GM21390 (cell line): ENCODE measurements around the gene MVK.

Experiments used
- ATAC-seq: cut with Tn5 transposase; IDR thresholded peaks from one replicate; pipeline ENCODE4 v1.9.1; 2021; ENCODE audit not compliant: unreplicated experiment

Gene MVK

DNA sequence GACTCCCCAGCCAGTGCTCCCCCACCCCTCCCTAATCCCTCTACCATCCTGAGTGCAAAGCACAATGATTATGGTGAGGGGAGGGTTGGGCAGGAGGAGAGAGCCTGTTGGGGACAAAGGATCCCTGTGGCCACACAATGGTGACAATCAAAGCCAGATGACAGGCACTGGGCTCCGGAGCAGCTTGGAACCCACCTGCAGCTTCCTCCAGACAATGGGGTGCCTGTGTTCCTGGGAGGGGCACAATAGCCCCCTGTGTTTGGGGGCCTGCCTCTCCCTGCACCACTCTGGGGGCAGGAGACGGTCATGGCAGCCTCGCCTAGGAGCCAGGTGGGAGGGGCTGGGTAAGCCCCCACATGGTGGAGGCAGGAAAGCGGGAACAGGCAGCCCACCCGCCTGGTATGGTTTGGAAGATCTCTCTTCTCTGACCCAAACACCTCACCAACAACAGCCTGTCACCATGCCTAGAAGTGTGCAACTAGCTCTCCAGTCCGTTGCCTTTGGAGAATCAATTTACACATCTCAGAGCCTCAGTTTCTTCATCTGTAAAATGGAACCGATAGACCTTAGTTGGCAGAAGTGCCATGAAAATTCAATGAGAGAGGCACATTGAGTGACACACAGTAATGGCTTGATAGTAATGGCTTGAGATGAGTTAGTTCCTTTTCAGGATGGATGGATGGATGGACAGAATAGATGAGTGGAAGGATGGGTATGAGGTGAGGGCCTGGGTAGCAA, 53.0 kb downstream of the MVK start:
- ATAC-seq, result no peak

DNA sequence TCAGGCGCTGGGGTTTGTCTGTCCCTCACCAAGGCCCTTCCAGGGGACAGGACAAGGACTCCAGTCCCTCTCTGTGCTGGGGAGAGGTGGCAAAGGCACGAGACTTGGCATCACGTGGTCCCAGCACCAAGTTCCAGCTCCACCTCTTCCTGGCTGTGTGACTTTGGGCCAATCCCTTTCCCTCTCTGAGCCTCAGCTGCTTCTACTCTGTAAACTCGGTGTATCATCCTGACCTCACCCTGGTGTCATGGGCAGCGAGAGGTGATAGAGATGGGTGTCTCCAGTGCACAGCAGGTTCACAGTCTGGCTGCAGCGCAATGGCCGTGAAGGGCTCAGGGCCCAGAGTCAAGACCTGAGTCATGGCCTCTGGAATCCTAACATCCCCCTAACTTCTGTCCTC, 54.0 kb downstream of the MVK start:
- no peak for ATAC-seq

DNA sequence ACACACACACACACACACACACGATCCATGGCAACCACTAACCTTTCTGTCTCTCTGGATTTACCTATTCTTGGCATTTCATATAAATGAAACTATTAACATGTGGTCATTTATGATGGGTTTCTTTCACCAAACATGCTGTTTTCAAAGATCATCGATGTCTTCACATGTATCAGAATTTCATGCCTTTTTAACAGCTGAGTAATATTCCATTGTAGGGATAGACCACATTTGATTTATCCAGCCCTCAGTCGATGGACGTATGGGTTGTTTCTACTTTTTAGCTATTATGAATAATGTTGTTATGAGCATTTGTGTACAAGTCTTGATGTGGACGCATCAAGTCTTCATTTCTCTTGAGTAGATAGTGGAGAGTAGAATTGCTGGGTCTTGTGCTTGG, 56.5 kb downstream of the MVK start:
- ATAC-seq, result no peak

DNA sequence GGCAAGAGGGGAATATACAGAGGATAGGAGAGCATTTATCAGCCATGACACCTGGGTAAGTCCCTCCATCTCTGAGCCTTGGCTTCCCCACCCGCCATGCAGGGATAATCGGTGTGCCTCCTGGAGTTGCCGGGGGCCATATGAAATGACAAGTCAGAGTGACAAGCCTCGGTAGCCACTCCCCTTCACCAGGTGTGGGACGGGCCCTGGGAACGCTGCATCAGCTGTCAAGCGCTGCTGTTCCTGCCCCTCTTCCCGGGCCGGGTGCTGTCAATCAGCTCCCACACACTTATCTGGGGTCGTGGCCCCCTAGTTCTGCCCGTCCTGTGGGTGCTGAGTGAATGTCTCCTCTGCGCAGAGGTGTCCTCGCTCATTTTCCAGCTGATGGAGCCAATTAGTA, 57.2 kb downstream of the MVK start:
- ATAC-seq, result no peak

DNA sequence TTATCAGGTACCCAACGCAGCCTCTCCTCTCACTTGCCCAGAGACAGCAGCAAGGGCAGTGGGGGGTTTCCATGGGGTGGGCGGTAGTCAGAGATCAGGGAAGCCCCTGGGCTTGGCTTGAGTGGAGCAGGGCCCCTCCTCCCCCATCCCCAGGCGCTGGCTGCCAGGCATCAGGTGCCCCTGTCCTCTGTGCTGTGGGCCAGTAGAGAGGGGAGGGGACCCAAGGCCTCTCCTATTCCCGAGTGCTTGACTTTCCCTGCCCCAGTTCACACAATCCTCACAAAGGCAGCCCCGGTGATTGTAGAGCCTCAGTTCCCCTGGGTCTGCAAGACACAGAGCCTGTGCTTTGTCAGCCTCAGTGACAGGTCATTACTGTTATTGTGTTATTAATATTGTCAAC, 57.7 kb downstream of the MVK start:
- ATAC-seq, result no peak

DNA sequence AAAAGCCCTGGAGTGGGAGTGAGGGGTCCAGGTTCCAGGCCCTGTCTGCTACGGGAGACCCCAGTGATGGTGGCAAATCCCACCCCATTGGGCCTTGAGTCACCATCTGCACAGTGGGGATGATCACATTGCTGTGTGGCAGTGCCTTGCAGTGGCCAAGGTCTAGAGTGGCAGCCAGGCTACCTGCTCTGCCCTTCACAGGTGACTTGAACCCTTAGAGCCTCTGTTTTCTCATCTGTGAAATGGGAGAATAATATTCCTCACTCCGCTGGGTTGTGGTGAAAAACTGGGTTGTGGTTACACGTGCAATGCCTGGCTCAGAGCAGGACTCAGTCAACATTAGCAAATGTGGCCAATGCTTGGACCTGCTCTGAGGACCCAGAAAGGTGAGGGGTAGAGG, 58.2 kb downstream of the MVK start:
- ATAC-seq, result no peak

DNA sequence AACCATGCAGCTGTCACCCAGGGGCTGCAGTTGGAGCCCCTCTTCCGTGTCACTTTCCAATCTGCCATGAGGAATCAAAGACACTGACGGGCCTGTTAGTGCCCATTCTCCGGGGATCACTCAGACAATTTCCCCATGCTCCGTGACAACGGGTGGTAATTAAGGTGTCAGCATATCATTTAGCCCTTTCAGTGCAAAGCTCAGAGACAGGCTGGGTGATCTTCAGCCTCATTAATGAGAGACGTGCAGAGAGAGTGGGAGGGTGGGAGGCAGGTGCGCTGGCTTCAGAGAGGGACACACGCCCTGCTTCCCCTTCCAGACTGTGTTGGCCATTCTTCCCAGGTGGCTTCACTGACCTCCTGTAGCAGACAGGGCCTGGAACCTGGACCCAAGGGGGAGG, 58.7 kb downstream of the MVK start:
- ATAC-seq, result no peak

DNA sequence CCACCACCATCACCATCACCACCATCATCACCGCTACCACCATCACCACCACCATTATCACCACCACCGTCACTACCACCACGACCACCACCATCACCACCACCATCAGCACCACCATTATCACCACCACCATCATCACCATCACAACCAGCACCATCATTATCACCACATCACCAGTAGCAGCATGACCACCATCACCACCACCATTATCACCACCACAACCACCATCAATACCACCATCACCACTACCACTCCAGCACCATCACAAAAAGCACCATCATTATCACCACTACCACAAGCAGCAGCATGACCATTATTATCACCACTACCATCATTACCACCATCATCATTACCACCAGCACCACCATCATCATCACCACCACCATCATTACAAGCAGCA, 62.1 kb downstream of the MVK start:
- no peak for ATAC-seq

DNA sequence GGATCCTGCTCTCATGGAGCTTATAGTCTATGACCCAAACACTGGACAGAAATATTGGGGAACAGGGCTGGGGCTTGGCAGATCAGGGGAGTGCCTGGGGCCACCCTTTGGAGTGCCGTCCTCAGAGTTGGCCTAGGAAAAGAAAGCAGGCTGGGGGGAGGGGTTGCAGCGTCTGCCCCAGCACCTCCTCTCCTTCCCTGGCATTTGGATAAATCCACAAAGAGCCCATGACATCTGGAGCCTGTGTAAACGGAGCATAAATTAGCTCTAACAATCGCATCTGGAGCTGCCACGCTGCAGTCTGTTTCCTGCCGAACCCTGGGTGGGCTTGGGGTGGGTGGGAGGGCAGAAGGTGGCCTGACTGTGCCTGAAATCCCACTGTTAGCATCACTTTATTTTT, 63.8 kb downstream of the MVK start:
- ATAC-seq, result no peak

DNA sequence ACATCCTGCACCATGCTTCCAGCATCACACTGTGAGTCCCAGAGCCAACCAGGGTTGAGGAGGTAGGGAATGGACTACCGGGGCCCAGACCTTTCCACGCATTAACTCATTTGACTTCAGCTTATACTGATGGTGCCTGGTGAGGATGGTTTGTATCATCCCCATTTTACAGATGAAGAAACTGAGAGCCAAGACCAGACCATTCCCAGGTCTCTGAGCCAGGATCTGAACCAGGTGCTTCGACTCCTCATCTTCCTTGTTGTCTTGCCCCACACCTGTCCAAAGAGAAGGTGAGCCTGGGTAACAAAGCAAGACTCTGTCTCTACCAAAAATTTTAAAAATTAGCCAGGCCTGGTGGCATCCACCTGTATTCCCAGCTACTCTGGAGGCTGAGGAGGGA, 64.4 kb downstream of the MVK start:
- no peak for ATAC-seq

DNA sequence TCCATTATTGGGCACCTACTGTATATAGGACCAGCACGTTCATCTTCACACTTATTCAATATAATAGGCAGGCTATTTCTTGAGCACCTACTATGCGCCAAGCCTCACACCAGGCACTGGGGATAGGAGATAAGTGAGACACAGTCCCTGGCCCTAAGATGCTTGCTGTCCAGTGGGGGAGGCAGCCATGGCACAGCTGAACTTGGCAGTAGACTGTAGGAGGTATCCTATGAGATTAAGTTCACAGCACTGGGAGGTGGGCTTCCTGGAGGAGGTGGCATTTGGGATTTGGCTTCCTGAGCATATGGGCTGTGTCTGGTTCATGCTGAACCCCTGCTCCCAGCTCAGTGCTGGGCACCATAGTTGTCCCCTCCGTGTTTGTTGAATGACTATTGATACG, 65.1 kb downstream of the MVK start:
- no peak for ATAC-seq

DNA sequence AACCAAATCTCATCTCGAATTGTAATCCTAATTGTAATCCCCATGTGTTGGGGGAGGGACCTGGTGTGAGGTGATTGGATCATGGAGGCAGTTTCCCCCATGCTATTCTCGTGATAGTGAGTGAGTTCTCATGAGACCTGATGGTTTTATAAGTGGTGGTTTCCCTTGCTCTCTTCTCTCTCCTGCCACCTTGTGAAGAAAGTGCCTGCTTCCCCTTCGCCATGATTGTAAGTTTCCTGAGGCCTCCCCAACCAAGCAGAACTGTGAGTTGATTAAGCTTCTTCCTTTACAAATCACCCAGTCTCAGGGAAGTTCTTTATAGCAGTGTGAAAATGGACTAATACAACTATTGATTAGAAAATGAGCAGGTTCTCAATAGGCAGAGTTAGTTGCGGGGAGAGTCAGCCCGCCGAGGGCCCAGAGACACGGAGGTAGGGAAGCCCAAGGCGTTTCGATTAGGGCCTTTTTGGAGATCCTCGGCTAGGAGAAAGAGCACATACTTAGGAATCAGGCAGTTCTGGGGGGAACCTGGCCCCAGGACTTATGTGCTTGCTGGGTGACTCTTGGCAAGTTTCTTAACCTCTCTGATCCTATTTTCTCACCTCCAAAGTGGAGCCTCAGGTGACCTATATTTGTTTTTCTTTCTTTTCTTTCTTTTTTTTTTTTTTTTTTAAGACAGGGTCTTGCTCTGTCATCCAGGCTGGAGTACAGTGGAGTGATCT, 65.7 kb downstream of the MVK start:
- ATAC-seq, result no peak

DNA sequence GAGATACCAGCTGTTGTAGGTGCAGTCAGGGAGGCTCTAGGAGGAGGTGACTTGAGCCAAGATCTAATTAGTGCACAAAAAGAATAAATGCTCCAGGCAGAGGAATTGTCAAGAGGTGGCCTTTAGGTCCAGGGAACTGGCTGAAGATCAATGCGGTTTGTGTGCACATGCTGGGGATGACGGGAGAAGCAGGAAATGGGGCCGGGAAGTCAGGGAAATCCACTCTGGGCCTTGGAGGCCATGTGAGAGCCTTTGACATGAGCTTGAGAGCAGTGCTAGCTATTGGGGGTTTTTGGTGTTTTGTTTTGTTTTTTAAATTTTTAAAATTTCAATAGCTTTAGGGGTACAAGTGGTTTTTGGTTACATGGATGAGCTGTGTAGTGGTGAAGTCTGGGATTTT, 67.4 kb downstream of the MVK start:
- ATAC-seq, result no peak

DNA sequence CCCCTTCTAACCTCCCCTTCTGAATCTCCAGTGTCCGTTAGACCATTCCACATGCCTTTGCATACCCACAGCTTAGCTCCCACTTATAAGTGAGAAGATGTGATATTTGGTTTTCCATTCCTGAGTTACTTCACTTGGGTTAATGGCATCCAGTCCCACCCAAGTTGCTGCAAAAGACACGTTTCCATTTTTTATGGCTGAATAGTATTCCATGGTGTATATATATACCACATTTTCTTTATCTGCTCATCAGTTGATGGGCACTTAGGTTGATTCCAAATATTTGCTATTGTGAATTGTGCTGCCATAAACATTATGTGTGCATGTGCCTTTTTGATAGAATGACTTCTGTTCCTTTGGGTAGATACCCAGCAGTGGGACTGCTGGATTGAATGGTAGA, 67.8 kb downstream of the MVK start:
- no peak for ATAC-seq

DNA sequence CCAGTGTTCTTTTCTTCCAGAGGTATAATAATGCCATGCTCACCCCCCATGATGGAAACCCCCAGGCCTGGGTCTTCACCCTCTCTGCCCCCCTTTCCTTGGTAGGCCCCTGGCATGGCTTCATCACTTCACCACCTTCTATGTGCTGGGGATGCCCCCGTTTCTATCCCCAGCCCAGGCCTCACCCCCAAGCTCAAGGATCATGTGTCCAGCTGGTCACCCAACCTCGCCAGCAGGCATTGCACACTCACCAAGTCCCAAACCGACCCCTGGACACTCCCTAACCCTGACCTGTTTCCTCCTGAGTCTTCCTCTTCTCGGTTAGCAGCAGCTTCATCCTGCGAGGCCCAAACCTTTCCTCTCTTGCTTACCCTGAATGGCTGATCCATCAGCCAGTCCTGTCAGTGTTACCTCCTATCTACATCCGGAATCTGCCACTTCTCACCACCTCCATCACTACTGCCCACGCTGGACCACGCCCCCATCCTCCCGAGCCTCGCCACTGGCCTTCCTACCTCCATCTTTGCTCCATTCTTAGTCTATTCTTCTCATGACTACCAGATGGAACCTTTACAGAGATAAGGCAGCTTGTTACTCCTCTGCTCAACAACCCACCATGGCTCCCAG, 69.0 kb downstream of the MVK start:
- ATAC-seq, result no peak

DNA sequence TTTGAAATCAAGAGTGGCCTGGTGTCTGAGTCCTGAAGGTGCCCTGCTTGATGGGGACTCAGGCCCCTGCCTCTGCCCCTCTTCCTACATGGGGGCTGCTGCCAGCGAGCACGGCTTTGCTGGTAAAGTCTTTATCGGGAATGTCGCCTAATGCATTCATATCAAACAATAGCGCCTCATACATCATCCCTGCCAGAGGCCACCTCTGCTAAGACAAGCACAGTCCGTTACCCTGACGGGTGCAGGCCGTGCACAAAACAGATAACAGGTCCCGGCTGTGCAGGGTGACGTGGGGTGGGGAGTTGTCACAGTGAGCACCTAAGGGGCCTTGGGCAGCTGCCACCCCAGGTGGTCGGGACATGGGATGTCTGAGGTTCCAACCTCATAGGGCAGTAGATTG, 71.6 kb downstream of the MVK start:
- ATAC-seq, result no peak

DNA sequence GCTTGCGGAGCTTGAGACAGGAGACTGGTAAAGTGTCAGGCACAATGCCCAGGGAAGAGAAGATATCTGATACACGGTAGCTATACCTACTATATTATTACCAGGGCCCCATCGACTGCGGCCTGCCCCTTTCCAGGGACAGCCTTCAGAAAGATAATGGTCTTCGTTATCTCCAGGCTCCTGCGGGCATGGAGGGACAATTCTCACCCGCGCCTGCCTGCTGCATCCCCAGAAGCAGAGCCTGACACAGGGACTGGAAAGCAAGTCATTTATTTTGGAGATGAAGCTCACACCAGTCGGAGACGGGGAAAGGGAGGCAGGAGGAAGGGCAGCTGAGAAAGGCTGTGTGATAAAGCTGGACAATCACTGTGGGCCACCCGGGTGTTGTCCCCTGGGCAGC, 72.1 kb downstream of the MVK start:
- no peak for ATAC-seq
